DOHH2 (cell line): Measurements from ENCODE around the gene TTC34.

Experiments
- CTCF ChIP-seq: fragments of 200-600 bp; sonication (generic); IDR thresholded peaks from one replicate; pipeline ENCODE4 v1.5.1; 2014; ENCODE audit warnings: antibody characterized with exemption, mild to moderate bottlenecking, low read depth, low read length; ENCODE audit not compliant: poor library complexity, severe bottlenecking
- EZH2phosphoT487 ChIP-seq: fragments of 200-600 bp; sonication (generic); IDR thresholded peaks from 2 replicates; pipeline ENCODE4 v1.6.1; 2017; ENCODE audit warnings: borderline replicate concordance, mild to moderate bottlenecking, antibody characterized with exemption, low read length, moderate library complexity, mixed read lengths

GRCh38 chr1:2590233-2591141, 211.0 kb downstream of the TTC34 start:
- TF ChIP-seq CTCF (no peak), EZH2phosphoT487 (no peak)
